Mesenchymal stem cell (in vitro differentiated cells and primary cell): ENCODE results near the gene FOXL3.

Experiments
- DNase-seq: peaks from one replicate; pipeline ENCODE4 v3.0.0-alpha.2; 2013
- H2AFZ ChIP-seq: one replicate; pipeline ENCODE4 v1.6.1; 2013; ENCODE audit warnings: low read depth, mild to moderate bottlenecking, control low read depth, inconsistent platforms, low read length, moderate library complexity
- H2AK5ac ChIP-seq: 2 replicates; pipeline ENCODE4 v1.6.1; 2013; ENCODE audit warnings: low read length, moderate library complexity, mild to moderate bottlenecking, inconsistent platforms; ENCODE audit not compliant: severe bottlenecking
- H2BK120ac ChIP-seq: one replicate; pipeline ENCODE4 v1.6.1; 2013; ENCODE audit warnings: low read depth, mild to moderate bottlenecking, inconsistent platforms, low read length, moderate library complexity
- H2BK12ac ChIP-seq, 2 experiments: one replicate each; pipeline ENCODE4 v1.6.1; 2013; ENCODE audit warnings: inconsistent platforms in 2 of 2, low read length in 2 of 2, mild to moderate bottlenecking in 2 of 2, moderate library complexity in 2 of 2, control low read depth in 1 of 2
- H2BK15ac ChIP-seq: one replicate; pipeline ENCODE4 v1.6.1; 2013; ENCODE audit warnings: mild to moderate bottlenecking, low read depth, inconsistent platforms; ENCODE audit not compliant: poor library complexity, severe bottlenecking
- H2BK5ac ChIP-seq: 2 replicates; pipeline ENCODE4 v1.6.1; 2013; ENCODE audit warnings: low read depth, mild to moderate bottlenecking, low read length, control low read depth, inconsistent platforms; ENCODE audit not compliant: poor library complexity, severe bottlenecking
- H3K14ac ChIP-seq, 2 experiments: one replicate each; pipeline ENCODE4 v1.6.1; 2013; ENCODE audit warnings: inconsistent platforms in 2 of 2, low read length in 2 of 2, control low read depth in 1 of 2, mild to moderate bottlenecking in 1 of 2, moderate library complexity in 1 of 2
- H3K18ac ChIP-seq, 2 experiments: one replicate each; pipeline ENCODE4 v1.6.1; 2013; ENCODE audit warnings: inconsistent platforms in 2 of 2, low read length in 2 of 2, control low read depth in 1 of 2, low read depth in 1 of 2, mild to moderate bottlenecking in 1 of 2
- H3K23ac ChIP-seq, 2 experiments: one replicate each; pipeline ENCODE4 v1.6.1; 2013; ENCODE audit warnings: inconsistent platforms in 2 of 2, low read length in 2 of 2, mild to moderate bottlenecking in 2 of 2, moderate library complexity in 2 of 2, control low read depth in 1 of 2
- H3K27ac ChIP-seq: 2 replicates; pipeline ENCODE4 v1.5.1; 2013; ENCODE audit warnings: mild to moderate bottlenecking, moderate library complexity, low read length, control low read depth, inconsistent platforms; ENCODE audit not compliant: poor library complexity, severe bottlenecking
- H3K27me3 ChIP-seq, 2 experiments: 2 replicates each; pipeline versions ENCODE4 v1.6.1 to v1.7.0; 2013; ENCODE audit warnings: low read length in 2 of 2, mild to moderate bottlenecking in 2 of 2, moderate library complexity in 2 of 2, control low read depth in 1 of 2, inconsistent platforms in 1 of 2; ENCODE audit not compliant: control insufficient read depth in 1 of 2, insufficient read depth in 1 of 2
- H3K36me3 ChIP-seq, 2 experiments: 2 replicates each; pipeline versions ENCODE4 v1.6.1 to v1.7.0; 2013; ENCODE audit warnings: low read length in 2 of 2, control low read depth in 1 of 2, inconsistent platforms in 1 of 2, low read depth in 1 of 2, mild to moderate bottlenecking in 1 of 2; ENCODE audit not compliant: insufficient read depth in 2 of 2, control insufficient read depth in 1 of 2
- H3K4ac ChIP-seq, 2 experiments: one replicate each; pipeline ENCODE4 v1.6.1; 2013; ENCODE audit warnings: inconsistent platforms in 2 of 2, low read length in 2 of 2, mild to moderate bottlenecking in 2 of 2, moderate library complexity in 2 of 2, control low read depth in 1 of 2, low read depth in 1 of 2
- H3K4me1 ChIP-seq: 2 replicates; pipeline ENCODE4 v1.6.1; 2013; ENCODE audit warnings: low read depth, low read length, control low read depth; ENCODE audit not compliant: control insufficient read depth, insufficient read depth
- H3K4me2 ChIP-seq: 2 replicates; pipeline ENCODE4 v1.6.1; 2013; ENCODE audit warnings: low read length, mild to moderate bottlenecking, inconsistent platforms; ENCODE audit not compliant: poor library complexity, severe bottlenecking
- H3K4me3 ChIP-seq, 2 experiments: 2 replicates each; pipeline versions ENCODE4 v1.5.1 to v1.7.0; 2013; ENCODE audit warnings: low read length in 2 of 2, mild to moderate bottlenecking in 2 of 2, control low read depth in 1 of 2, low read depth in 1 of 2; ENCODE audit not compliant: insufficient read depth in 1 of 2
- H3K79me1 ChIP-seq: replicated peaks from 2 replicates; pipeline ENCODE4 v1.6.1; 2013; ENCODE audit warnings: mild to moderate bottlenecking, control low read depth, low read length, inconsistent platforms; ENCODE audit not compliant: poor library complexity, severe bottlenecking
- H3K9ac ChIP-seq: 2 replicates; pipeline ENCODE4 v1.7.0; 2013; ENCODE audit warnings: mild to moderate bottlenecking, low read length, moderate library complexity
- H3K9me3 ChIP-seq: 2 replicates; pipeline ENCODE4 v1.7.0; 2013; ENCODE audit warnings: mild to moderate bottlenecking, low read length; ENCODE audit not compliant: control insufficient read depth
- H4K8ac ChIP-seq: one replicate; pipeline ENCODE4 v1.6.1; 2013; ENCODE audit warnings: inconsistent platforms, mild to moderate bottlenecking, low read length, moderate library complexity
- H4K91ac ChIP-seq: one replicate; pipeline ENCODE4 v1.6.1; 2013; ENCODE audit warnings: mild to moderate bottlenecking, low read length, inconsistent platforms
- WGBS: methylation state at CpG from one replicate; pipeline ENCODE4 v1.1.7; 2013; ENCODE audit warnings: mixed read lengths; 5-methylcytosine and 5-hydroxymethylcytosine counted together

FOXL3 gene

GRCh38 chr7:288671-289101 lies 1.3 kb upstream of the FOXL3 start:
- 64% methylated on average over 14 of the region's 14 CpGs for WGBS
- H2BK5ac ChIP-seq, result no peak overlapping the region
- no peak overlapping the region for H3K4ac ChIP-seq
- no peak overlapping the region for H2AK5ac ChIP-seq
- H3K9me3 ChIP-seq, result no peaks in the 10 kb centered on the region
- no peak overlapping the region for H3K23ac ChIP-seq
- no peak overlapping the region for H3K18ac ChIP-seq
- H2BK12ac ChIP-seq, result no peak overlapping the region
- no peak overlapping the region for H3K14ac ChIP-seq
- H4K91ac ChIP-seq, result no peak overlapping the region
- H3K9ac ChIP-seq, result no peak overlapping the region
- DNase-seq, result no peak
- H3K4me1 ChIP-seq, result peaks cover 2% of the 10 kb centered on the region
- no peak overlapping the region for H2BK15ac ChIP-seq
- H3K27ac ChIP-seq, result no peak overlapping the region
- no peaks in the 10 kb centered on the region for H3K79me1 ChIP-seq
- H4K8ac ChIP-seq, result no peak overlapping the region
- no peak overlapping the region for H3K4me2 ChIP-seq
- no peaks in the 10 kb centered on the region for H3K36me3 ChIP-seq
- no peak overlapping the region for H2AFZ ChIP-seq
- H3K27me3 ChIP-seq, result peaks cover 70 to 84% of the 10 kb centered on the region in 2 experiments
- no peak overlapping the region for H2BK120ac ChIP-seq
- H3K4me3 ChIP-seq, result no peak overlapping the region

- no peak overlapping the region for H2BK5ac ChIP-seq
- H2BK12ac ChIP-seq, result no peak overlapping the region
- peaks cover 75 to 90% of the 10 kb centered on the region in 2 experiments for H3K27me3 ChIP-seq
- no peak overlapping the region for H3K14ac ChIP-seq
- no peak overlapping the region for H2AK5ac ChIP-seq
- H3K4me2 ChIP-seq, result no peak overlapping the region
- WGBS, result 73% methylated on average over 46 of the region's 46 CpGs
- no peak for DNase-seq
- H3K4ac ChIP-seq, result no peak overlapping the region
- no peak overlapping the region for H3K18ac ChIP-seq
- H2BK15ac ChIP-seq, result no peak overlapping the region
- H4K91ac ChIP-seq, result no peak overlapping the region
- no peak overlapping the region for H3K27ac ChIP-seq
- H4K8ac ChIP-seq, result no peak overlapping the region
- H2BK120ac ChIP-seq, result no peak overlapping the region
- H2AFZ ChIP-seq, result no peak overlapping the region
- H3K36me3 ChIP-seq, result no peaks in the 10 kb centered on the region
- no peak overlapping the region for H3K23ac ChIP-seq
- peaks cover 2% of the 10 kb centered on the region for H3K4me1 ChIP-seq
- no peaks in the 10 kb centered on the region for H3K9me3 ChIP-seq
- H3K4me3 ChIP-seq, result no peak overlapping the region
- H3K79me1 ChIP-seq, result no peaks in the 10 kb centered on the region
- H3K9ac ChIP-seq, result no peak overlapping the region
These were observed 688 bp upstream of the FOXL3 start for GRCh38 chr7:289209-289755.

- H3K18ac ChIP-seq, result no peak overlapping the region
- no peak overlapping the region for H2BK12ac ChIP-seq
- no peak overlapping the region for H2AK5ac ChIP-seq
- H4K8ac ChIP-seq, result no peak overlapping the region
- H2BK120ac ChIP-seq, result no peak overlapping the region
- H2AFZ ChIP-seq, result no peak overlapping the region
- H3K4me2 ChIP-seq, result no peak overlapping the region
- peak overlapping the region in 1 of 2 experiments; percentile 31 for H3K4me3 ChIP-seq
- no peak overlapping the region for H3K14ac ChIP-seq
- peaks cover 2% of the 10 kb centered on the region for H3K4me1 ChIP-seq
- no peak overlapping the region for H3K9ac ChIP-seq
- H3K9me3 ChIP-seq, result no peaks in the 10 kb centered on the region
- peaks cover 75 to 91% of the 10 kb centered on the region in 2 experiments for H3K27me3 ChIP-seq
- WGBS, result 63% methylated on average over 98 of the region's 102 CpGs
- DNase-seq, result no peak
- no peak overlapping the region for H3K27ac ChIP-seq
- H2BK15ac ChIP-seq, result no peak overlapping the region
- no peaks in the 10 kb centered on the region for H3K36me3 ChIP-seq
- no peak overlapping the region for H3K4ac ChIP-seq
- H2BK5ac ChIP-seq, result no peak overlapping the region
- no peak overlapping the region for H4K91ac ChIP-seq
- H3K23ac ChIP-seq, result no peak overlapping the region
- no peaks in the 10 kb centered on the region for H3K79me1 ChIP-seq
These were observed 793 bp downstream of the FOXL3 start for GRCh38 chr7:290554-291372.

- peak overlapping the region; percentile 14 for H2AFZ ChIP-seq
- no peak overlapping the region for H3K18ac ChIP-seq
- H2BK120ac ChIP-seq, result no peak overlapping the region
- no peaks in the 10 kb centered on the region for H3K36me3 ChIP-seq
- no peak overlapping the region for H3K9ac ChIP-seq
- H2BK12ac ChIP-seq, result no peak overlapping the region
- H3K4me3 ChIP-seq, result no peak overlapping the region
- no peak overlapping the region for H3K4ac ChIP-seq
- no peak for DNase-seq
- H4K8ac ChIP-seq, result no peak overlapping the region
- H3K79me1 ChIP-seq, result no peaks in the 10 kb centered on the region
- no peak overlapping the region for H4K91ac ChIP-seq
- peaks cover 67 to 85% of the 10 kb centered on the region in 2 experiments for H3K27me3 ChIP-seq
- H2BK5ac ChIP-seq, result no peak overlapping the region
- no peak overlapping the region for H3K4me2 ChIP-seq
- H2BK15ac ChIP-seq, result no peak overlapping the region
- no peak overlapping the region for H3K14ac ChIP-seq
- H3K23ac ChIP-seq, result no peak overlapping the region
- no peak overlapping the region for H2AK5ac ChIP-seq
- no peak overlapping the region for H3K27ac ChIP-seq
- WGBS, result 89% methylated on average over 21 of the region's 21 CpGs
- no peaks in the 10 kb centered on the region for H3K9me3 ChIP-seq
- peaks cover 2% of the 10 kb centered on the region for H3K4me1 ChIP-seq
These were observed 1.6 kb downstream of the FOXL3 start for GRCh38 chr7:291373-292092.
